Mesothelial cell of epicardium (in vitro differentiated cells): Measurements from ENCODE around the gene ZBTB21. TPM values are rescaled to one million over a fixed set of nuclear protein-coding genes. Genes with fewer than 3 reads are reported as not detected.

Experiments used
- DNase-seq, 2 experiments: peaks; one replicate each; pipeline ENCODE4 v3.0.0; 2021; ENCODE audit warnings: low spot score in 2 of 2; ENCODE audit not compliant: unreplicated experiment in 2 of 2
- H3K27ac Mint-ChIP-seq: 2 replicates; pipeline ENCODE4 v1.8.0; 2021; ENCODE audit warnings: mixed read lengths
- H3K27me3 Mint-ChIP-seq: 2 replicates; pipeline ENCODE4 v1.8.0; 2021; ENCODE audit warnings: low read depth, mixed read lengths
- H3K36me3 Mint-ChIP-seq: 2 replicates; pipeline ENCODE4 v1.8.0; 2021; ENCODE audit warnings: mixed read lengths
- H3K4me1 Mint-ChIP-seq: 2 replicates; pipeline ENCODE4 v1.8.0; 2021; ENCODE audit warnings: mixed read lengths
- H3K4me3 Mint-ChIP-seq: 2 replicates; pipeline ENCODE4 v1.8.0; 2021; ENCODE audit warnings: mild to moderate bottlenecking, moderate library complexity, mixed read lengths
- H3K9me3 Mint-ChIP-seq: 2 replicates; pipeline ENCODE4 v1.8.0; 2021; ENCODE audit warnings: mixed read lengths
- CTCF ChIP-seq: fragments of 200-600 bp; sonication (generic); IDR thresholded peaks from one replicate; pipeline ENCODE4 v1.5.0; 2021; ENCODE audit warnings: antibody characterized with exemption; ENCODE audit not compliant: unreplicated experiment
- total RNA-seq: library from RNA; stranded (reverse); gene quantifications from 3 replicates; pipeline ENCODE4 v1.2.1, GENCODE V29; 2021

ZBTB21 gene
- total RNA-seq, 1 donor from 2014 or later = 17.4 TPM

DNA sequence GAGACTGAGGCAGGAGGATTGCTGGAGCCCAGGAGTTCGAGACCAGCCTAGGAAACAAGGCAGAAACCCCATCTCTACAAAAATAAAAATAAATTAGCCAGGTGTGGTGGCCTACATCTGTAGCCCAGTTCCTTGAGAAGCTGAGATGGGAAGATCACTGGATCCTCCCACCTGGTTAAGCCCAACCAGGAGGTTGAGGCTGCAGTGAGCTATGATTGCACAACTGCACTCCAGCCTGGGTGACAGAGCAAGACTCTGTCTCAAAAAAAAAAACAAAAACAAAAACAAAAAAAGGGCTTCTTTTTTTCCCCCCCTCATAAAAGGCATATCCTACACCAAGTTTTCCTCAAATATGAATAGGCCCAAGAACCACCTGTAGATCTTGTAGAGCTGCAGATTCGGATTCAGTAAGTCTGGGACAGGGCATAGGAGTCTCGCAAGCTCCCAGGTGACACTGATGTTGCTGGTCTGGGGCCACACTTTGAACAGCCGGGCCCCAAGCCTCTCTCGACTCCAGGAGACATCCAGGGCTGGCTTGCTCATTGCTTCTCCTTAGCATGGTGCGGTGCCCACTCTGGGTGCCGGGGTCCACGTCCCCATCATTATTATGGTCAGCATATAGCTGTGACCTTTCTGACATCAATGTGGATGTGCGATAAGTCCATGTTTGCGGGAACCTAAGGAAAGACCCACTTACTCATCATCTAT is 38.9 kb upstream of the ZBTB21 start:
- peaks cover 13% of the 10 kb centered on the region for H3K9me3 Mint-ChIP-seq
- H3K4me3 Mint-ChIP-seq = no peak overlapping the region
- no peaks in the 10 kb centered on the region for H3K27me3 Mint-ChIP-seq
- H3K4me1 Mint-ChIP-seq = peaks cover 3% of the 10 kb centered on the region
- no peak for DNase-seq
- TF ChIP-seq CTCF = no peak
- H3K36me3 Mint-ChIP-seq = no peaks in the 10 kb centered on the region
- H3K27ac Mint-ChIP-seq = no peak overlapping the region

DNA sequence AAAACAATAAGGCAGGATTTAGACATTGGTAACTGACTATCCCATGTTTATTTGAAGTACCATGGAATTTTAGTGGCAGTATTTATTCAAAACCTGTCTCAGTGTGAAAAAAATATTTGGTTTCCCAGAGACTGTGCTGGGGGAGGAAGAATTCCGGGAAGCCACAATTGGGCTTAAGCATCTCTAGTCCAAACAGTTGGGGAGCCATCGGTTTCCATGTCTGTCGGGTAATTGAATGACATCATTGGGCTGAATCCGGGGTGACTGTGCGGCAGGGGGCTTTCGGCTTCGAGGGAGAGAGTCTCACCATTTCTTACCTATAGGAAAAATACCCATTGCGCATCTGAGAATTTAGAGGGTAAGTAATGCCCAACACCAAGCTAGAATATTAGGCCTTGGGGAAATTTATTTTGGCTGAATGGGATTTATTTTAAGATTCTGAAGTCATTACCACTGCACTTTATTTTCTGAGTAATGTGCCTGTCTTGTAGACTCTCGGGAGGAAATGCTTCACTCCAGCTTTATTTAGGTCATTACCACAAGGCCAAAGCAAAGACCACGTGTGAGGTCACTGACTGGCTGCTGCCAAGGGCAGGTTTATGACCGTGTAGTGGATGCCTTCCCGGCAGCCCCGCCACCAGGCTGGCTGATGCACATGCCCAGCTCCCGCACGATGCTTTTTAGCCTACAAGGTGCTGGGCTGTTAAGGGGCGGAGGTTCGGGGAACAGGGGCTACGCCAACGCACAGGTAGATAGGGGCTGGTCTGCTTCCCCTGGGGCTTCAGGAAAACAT is 37.9 kb upstream of the ZBTB21 start:
- TF ChIP-seq CTCF = no peak
- peaks cover 7% of the 10 kb centered on the region for H3K9me3 Mint-ChIP-seq
- H3K27ac Mint-ChIP-seq = no peak overlapping the region
- no peaks in the 10 kb centered on the region for H3K27me3 Mint-ChIP-seq
- no peak overlapping the region for H3K4me3 Mint-ChIP-seq
- DNase-seq = no peak
- H3K4me1 Mint-ChIP-seq = peaks cover 3% of the 10 kb centered on the region
- H3K36me3 Mint-ChIP-seq = no peaks in the 10 kb centered on the region

DNA sequence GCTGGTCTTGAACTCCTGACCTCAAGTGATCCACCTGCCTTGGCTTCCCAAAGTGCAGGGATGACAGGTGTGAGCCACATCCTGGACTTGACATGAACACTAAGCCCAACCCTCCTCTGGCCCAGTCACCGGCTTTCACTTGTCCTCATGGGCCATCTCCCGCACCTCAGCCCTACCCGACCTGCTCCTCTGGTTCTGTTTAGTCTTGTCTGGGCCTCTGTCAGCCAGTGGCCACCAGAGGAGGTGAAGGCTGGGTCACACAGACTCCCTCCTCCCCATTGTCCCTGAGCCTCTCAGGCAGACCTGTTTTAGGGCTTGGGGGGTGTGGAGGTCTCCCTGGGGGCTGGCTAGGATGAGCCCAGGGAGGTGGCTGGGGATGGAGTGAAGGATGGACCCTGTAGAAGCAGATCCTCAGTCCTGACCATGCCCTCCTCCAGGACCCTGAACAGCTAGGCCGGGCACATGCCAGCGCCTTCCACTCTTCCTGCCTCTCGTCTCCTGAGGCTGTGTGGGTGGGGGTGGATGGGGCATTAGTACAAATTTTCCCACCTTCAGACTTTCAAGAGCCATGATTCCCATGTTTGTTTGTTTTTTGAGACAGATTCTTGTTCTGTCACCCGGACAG is 34.8 kb upstream of the ZBTB21 start:
- H3K36me3 Mint-ChIP-seq = no peaks in the 10 kb centered on the region
- H3K27ac Mint-ChIP-seq = no peak overlapping the region
- no peak for TF ChIP-seq CTCF
- H3K27me3 Mint-ChIP-seq = no peaks in the 10 kb centered on the region
- peaks cover 6% of the 10 kb centered on the region for H3K4me1 Mint-ChIP-seq
- H3K9me3 Mint-ChIP-seq = no peaks in the 10 kb centered on the region
- no peak overlapping the region for H3K4me3 Mint-ChIP-seq
- DNase-seq = no peak

- DNase-seq = no peak
- Mint-ChIP-seq H3K27me3 (no peaks in the 10 kb centered on the region), H3K4me3 (no peak overlapping the region), H3K36me3 (no peaks in the 10 kb centered on the region), H3K4me1 (peaks cover 8% of the 10 kb centered on the region), H3K27ac (no peak overlapping the region), H3K9me3 (no peaks in the 10 kb centered on the region)
- TF ChIP-seq CTCF = no peak
Measured at GRCh38 chr21:42043961-42044360, 33.8 kb upstream of the ZBTB21 start.

DNA sequence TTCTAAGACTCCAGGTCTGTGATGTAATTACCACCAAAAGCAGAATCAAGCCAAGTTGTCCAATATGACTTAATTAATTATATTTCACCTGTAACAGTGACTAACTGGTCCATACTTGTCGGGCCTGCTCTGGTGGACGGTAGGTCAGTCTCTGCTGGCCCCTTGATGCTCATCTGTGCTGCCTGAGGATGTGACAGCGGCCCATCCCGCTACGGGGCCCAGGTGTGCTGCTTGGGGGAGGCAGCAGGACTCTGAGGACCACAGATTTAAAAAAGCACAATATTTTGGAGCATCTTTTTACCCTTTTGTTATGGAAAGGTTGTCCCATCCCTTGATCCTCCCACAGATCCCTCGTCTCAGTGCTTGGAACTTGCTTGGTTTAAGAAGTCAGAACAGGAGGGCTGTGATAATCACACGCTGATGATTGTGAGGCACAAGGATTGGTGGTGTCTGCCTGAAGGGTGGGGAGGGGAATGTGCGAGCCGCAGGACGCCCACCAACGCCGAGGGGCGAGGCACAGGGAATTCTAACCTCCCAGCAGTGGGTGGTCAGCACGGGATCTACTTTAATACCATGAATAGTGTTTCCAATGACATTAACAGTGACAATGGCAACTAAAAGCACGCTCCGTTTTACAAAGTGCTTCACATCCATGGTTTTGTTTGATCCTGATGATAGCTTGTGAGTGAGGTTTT is 33.2 kb upstream of the ZBTB21 start:
- peaks cover 8% of the 10 kb centered on the region for H3K4me1 Mint-ChIP-seq
- no peak overlapping the region for H3K4me3 Mint-ChIP-seq
- TF ChIP-seq CTCF = no peak
- H3K27me3 Mint-ChIP-seq = no peaks in the 10 kb centered on the region
- no peak for DNase-seq
- H3K9me3 Mint-ChIP-seq = no peaks in the 10 kb centered on the region
- no peak overlapping the region for H3K27ac Mint-ChIP-seq
- no peaks in the 10 kb centered on the region for H3K36me3 Mint-ChIP-seq
